ENCODE measurements around the gene CALML5.

The CALML5 gene, protein sequence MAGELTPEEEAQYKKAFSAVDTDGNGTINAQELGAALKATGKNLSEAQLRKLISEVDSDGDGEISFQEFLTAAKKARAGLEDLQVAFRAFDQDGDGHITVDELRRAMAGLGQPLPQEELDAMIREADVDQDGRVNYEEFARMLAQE

GRCh38 chr10:5499493-5500140 lies at the start of gene CALML5:
Gene CALML5, minus strand, starts transcription at chr10:5499570. Its CDS starts 132 bp downstream, at chr10:5499438.
- no peak for DNase-seq (ENCODE audit: low read depth)

- no peak for DNase-seq (ENCODE audit: low read depth)
Measured at GRCh38 chr10:5547931-5548660, 48.7 kb upstream of the CALML5 start.

- no peak for DNase-seq (ENCODE audit: low read depth)
Measured at GRCh38 chr10:5547681-5547930, 48.2 kb upstream of the CALML5 start.

GRCh38 chr10:5546891-5547680 lies 47.7 kb upstream of the CALML5 start:
- DNase-seq (ENCODE audit: low read depth) = no peak

DNA sequence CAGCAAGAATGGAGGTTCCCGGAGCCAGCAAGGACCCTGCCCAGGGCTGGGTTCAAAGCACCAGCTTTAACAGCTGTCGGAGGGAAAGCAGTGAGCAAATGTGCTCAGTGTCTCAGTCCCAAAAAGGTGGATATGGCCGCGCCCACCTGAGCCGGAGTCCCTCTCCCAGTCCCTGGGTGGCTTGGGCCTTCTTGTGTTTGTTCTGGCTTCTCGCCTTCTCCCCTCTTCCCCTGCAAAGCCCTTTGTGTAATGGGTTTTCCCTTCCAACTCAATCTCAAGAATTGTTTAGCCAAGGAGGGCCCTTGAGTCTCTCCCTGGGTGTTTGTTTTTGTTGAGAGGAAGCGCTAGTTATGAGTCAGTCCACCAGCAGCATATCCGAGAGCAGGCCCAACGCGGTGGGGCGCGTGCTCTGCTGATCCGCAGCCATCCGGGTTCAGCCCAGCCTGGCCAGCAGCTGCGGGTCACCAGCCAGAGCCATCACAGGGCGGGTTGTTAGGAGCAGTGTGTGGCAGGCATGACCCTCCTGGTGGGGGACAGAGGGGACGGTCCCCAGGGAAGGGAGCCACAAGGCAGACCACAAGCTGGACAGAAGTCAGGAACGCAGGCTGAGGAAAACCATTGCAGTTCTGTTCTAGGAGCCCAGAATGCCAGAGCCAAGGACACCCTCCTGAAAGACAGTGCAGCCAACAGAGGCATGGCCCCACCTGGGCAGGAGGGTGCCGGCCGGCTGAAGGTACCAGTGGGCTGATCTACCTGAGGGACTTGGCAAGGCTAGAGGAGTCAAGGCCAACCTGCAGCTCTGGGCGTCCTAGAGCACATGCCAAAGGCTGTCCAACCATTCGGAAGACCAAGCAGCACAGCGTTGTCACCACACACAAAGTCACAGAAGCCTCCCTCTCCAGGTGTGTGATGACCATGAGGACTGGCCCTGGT lies 46.7 kb upstream of the CALML5 start:
- no peak for DNase-seq (ENCODE audit: low read depth)

DNA sequence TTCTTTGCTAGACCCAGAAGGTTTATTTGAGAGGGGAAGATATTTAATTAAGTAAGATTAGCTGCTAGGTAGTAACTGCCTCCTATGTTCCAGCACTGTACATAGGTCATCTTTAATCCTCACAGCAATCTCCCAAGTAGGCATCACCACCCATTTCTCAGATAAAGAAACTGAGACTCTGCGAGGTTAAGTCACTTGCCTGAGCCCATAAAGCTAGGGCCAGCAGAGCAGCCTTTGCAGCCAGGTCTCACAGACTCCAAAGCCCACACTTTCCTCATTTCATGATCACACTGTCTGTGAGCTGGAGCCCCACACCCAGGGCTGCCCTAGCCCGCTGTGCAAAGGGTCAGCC lies 46.0 kb upstream of the CALML5 start:
- no peak for DNase-seq (ENCODE audit: low read depth)

DNA sequence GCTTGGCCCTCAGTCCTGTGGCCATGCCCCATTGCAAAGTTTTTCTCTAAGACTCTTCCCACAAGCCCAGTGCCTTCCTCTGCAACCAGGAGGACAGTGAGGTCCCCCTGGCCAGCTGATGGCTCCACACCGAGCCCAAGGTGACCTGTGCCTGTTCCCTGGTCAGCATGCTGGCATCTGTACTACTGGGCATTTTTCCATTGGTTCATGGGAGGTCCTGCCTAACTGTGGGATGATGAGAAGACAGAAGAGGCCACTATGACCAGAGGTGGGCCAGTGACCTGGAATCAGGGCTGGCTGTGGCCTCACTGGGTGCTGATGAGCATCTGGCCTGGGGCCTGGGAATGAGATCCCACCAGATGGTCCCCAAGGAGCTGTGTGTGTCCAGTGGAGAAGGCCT lies 45.6 kb upstream of the CALML5 start:
- DNase-seq (ENCODE audit: low read depth) = no peak

- no peak for DNase-seq (ENCODE audit: low read depth)
Measured at GRCh38 chr10:5544216-5544805, 44.9 kb upstream of the CALML5 start.

GRCh38 chr10:5543623-5544022 lies 44.3 kb upstream of the CALML5 start:
- DNase-seq (ENCODE audit: low read depth) = no peak

- no peak for DNase-seq (ENCODE audit: low read depth)
Measured at GRCh38 chr10:5542100-5542499, 42.7 kb upstream of the CALML5 start.

DNA sequence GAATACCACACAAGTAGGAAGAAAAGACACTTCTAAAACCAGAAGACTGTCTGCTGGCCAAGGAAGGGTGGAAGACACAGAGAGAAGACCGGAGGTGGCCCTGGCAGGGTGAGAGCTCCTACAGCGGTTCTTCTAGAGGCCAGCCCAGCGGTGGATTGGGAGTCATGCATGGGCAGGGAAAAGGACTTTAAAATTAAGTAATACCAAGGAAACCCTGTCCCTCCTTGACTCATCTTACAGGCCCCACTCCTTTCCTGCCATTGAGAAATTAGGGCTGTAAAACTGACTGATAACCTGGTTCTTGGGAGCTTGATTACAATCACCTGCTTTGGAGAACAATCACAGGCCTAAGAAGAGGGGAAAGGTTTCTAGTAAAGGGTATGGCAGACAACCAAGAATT lies 41.5 kb upstream of the CALML5 start:
- DNase-seq (ENCODE audit: low read depth) = no peak

- DNase-seq (ENCODE audit: low read depth) = no peak
Measured at GRCh38 chr10:5540080-5540479, 40.7 kb upstream of the CALML5 start.

DNA sequence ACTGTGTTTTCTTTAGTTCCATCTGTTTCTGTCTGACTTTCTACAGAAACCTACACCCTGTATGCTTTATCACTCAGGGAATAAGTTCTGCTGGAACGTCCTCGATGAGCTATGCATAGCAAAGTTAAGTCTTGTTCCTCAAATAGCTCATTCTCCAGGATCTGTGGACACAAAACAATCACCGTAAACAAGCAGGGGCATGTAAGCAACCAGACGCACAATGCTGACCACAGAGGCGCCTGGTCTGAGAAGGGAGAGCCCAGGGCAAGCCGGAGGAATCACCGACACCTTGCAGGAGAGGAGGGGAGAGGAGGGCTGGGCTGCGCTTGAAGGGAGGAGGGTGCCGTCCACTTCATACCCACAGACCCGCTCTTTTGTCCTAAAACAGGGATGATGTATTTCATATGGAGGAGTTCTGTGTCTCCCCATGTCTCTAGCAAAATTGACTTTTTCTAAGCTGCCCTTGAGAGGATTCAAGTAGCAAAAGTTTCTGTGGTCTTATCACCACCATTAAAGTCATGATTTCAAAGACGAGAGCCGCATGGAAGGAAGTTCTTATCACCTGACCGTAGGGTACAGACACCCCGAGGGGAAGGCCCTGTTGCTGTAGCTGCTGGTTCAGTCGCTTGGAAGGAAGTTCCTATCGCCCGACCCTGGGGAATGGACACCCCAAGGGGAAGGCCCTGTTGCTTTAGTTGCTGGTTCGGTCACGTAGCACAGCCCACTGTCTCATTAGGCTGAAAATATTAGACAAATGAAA lies 39.7 kb upstream of the CALML5 start:
- no peak for DNase-seq (ENCODE audit: low read depth)

- DNase-seq (ENCODE audit: low read depth) = no peak
Measured at GRCh38 chr10:5538446-5538845, 39.1 kb upstream of the CALML5 start.

DNA sequence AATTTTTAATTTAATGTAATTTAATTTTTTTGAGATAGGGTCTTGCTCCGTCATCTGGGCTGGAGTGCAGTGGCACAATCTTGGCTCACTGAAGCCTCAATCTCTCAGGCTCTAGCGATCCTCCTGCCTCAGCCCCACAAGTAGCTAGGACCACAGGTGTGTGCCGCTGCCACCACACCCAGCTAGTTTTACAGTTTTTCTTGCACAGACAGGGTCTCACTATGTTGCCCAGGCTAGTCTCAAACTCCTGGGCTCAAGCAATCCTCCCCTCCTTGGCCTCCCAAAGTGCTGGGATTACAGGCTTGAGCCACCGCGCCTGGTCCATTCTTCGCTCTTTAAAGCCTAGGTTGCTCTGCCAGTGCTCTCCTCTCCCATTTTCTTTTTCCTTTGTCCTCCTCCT lies 38.3 kb upstream of the CALML5 start:
- no peak for DNase-seq (ENCODE audit: low read depth)

DNA sequence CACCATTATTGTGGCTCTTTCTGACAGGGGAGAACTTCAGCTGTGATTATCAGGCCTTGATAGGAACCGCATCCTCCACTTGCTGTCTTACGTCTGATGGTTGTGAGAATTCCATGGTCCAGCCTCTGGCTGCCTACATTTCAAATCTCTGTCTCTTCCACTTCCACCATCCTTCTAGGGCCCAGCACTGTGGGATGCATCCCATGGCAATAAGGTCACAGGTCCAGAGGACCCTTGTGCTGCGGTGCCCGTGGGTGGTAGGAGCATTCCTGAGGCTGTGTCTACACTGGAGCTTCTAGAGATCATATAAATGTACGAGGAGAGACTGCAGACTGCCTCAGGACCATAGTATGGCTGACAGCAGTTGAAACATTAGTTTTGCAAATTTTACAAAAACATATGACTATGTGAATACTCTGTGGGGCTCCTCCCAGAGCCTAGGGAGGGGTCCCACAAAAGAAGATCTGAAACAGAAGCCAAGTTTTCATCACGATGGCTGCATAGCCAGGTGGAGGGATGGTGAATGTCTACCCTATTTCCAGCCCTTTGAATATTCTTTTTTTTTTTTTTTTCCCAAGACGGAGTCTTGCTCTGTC lies 37.2 kb upstream of the CALML5 start:
- no peak for DNase-seq (ENCODE audit: low read depth)

- DNase-seq (ENCODE audit: low read depth) = no peak
Measured at GRCh38 chr10:5534880-5535856, 35.8 kb upstream of the CALML5 start.

GRCh38 chr10:5534051-5534821 lies 34.9 kb upstream of the CALML5 start:
- DNase-seq (ENCODE audit: low read depth) = no peak
